CD4-positive, CD25-positive, alpha-beta regulatory T cell (primary cell): ENCODE results near the gene SUSD4. TPM values are rescaled to one million over a fixed set of nuclear protein-coding genes. Genes with fewer than 3 reads are reported as not detected.
A peak's percentile ranks its signal among the peaks of the same experiment; 100 is the strongest.

ENCODE experiments used
- ATAC-seq, 2 donors: fragments of 150-1000 bp; cut with Tn5 transposase; one replicate each; pipeline ENCODE4 v1.10.0; 2021; ENCODE audit warnings: low read depth in 2 of 2, moderate number of reproducible peaks in 2 of 2, moderate library complexity in 1 of 2
- DNase-seq, 3 donors: peaks; one replicate each; pipeline versions ENCODE4 v3.0.0 to v3.0.0-alpha.2; 2012 to 2022; ENCODE audit warnings: mixed read lengths in 1 of 3
- H3K27ac ChIP-seq: one replicate; pipeline ENCODE4 v1.7.0; 2013; ENCODE audit warnings: mild to moderate bottlenecking, low read length; ENCODE audit not compliant: insufficient read depth, poor library complexity, severe bottlenecking
- H3K27me3 ChIP-seq: one replicate; pipeline ENCODE4 v1.7.0; 2013; ENCODE audit warnings: low read length; ENCODE audit not compliant: control insufficient read depth, insufficient read depth
- H3K36me3 ChIP-seq: one replicate; pipeline ENCODE4 v1.7.0; 2013; ENCODE audit warnings: mild to moderate bottlenecking, low read length, moderate library complexity; ENCODE audit not compliant: control insufficient read depth, insufficient read depth
- H3K4me1 ChIP-seq: 2 replicates; pipeline ENCODE4 v1.7.0; 2013; ENCODE audit warnings: mild to moderate bottlenecking, low read length; ENCODE audit not compliant: insufficient read depth, control insufficient read depth, poor library complexity, severe bottlenecking
- H3K4me3 ChIP-seq: one replicate; pipeline ENCODE4 v1.7.0; 2013; ENCODE audit warnings: low read depth, mild to moderate bottlenecking, low read length, moderate library complexity
- H3K9me3 ChIP-seq, 2 experiments: 1 replicate in 1 of 2; 2 replicates in 1 of 2; pipeline ENCODE4 v1.7.0; 2013; ENCODE audit warnings: low read length in 2 of 2, mild to moderate bottlenecking in 1 of 2, moderate library complexity in 1 of 2; ENCODE audit not compliant: control insufficient read depth in 2 of 2
- H3K27ac Mint-ChIP-seq, 3 donors: one replicate each; pipeline ENCODE4 v1.8.0; 2020 to 2022; ENCODE audit warnings: mild to moderate bottlenecking in 3 of 3, mixed read lengths in 3 of 3, moderate library complexity in 2 of 3
- H3K27me3 Mint-ChIP-seq: one replicate; pipeline ENCODE4 v1.8.0; 2022; ENCODE audit warnings: mild to moderate bottlenecking, mixed read lengths
- H3K36me3 Mint-ChIP-seq: one replicate; pipeline ENCODE4 v1.8.0; 2020; ENCODE audit warnings: mixed read lengths
- H3K4me1 Mint-ChIP-seq, 4 donors: one replicate each; pipeline ENCODE4 v1.8.0; 2020 to 2022; ENCODE audit warnings: mixed read lengths in 4 of 4, mild to moderate bottlenecking in 1 of 4
- H3K4me3 Mint-ChIP-seq, 4 donors: one replicate each; pipeline ENCODE4 v1.8.0; 2020 to 2022; ENCODE audit warnings: mild to moderate bottlenecking in 4 of 4, mixed read lengths in 4 of 4, moderate library complexity in 3 of 4
- H3K9me3 Mint-ChIP-seq, 7 donors: one replicate each; pipeline ENCODE4 v1.8.0; 2020 to 2022; ENCODE audit warnings: mixed read lengths in 7 of 7, mild to moderate bottlenecking in 3 of 7, moderate library complexity in 2 of 7
- polyA plus RNA-seq, 4 donors: library from polyadenylated mRNA; unstranded; fragments of 300-500 nt; fragmentation: Illumina TruSeq; gene quantifications; one replicate each; pipeline ENCODE4 v1.2.3, GENCODE V29; 2021
- total RNA-seq: library from RNA; stranded (reverse); gene quantifications from one replicate; pipeline ENCODE4 v1.2.3, GENCODE V29; 2022

The SUSD4 gene
- total RNA-seq (2.8 TPM), polyA plus RNA-seq (1 to 10 TPM; 2.4 to 6.5 (median 5.3) TPM)

GRCh38 chr1:223363856-223364684 is at the start of gene SUSD4:
TSS of gene SUSD4 (minus strand) at chr1:223364176. CDS start at chr1:223363425, 751 bp downstream.
- peaks cover 38% of the 10 kb centered on the region for H3K27me3 Mint-ChIP-seq
- Histone ChIP-seq H3K27me3 (peaks cover 9% of the 10 kb centered on the region), H3K27ac (peak within 1 kb of the TSS; percentile 23), H3K9me3 (no peaks in the 10 kb centered on the region), H3K36me3 (no peaks in the 10 kb centered on the region), H3K4me3 (peak within 1 kb of the TSS; percentile 37), H3K4me1 (peaks cover 16% of the 10 kb centered on the region)
- no peaks in the 10 kb centered on the region for H3K36me3 Mint-ChIP-seq
- H3K9me3 Mint-ChIP-seq: peaks cover 0 to 2% (median 0%) of the 10 kb centered on the region in 7 donors
- peak within 1 kb of the TSS in 2 of 3 donors; percentile 35 to 78 for H3K27ac Mint-ChIP-seq
- peak; percentile 82 to 87 for ATAC-seq
- peaks cover 0 to 24% (median 11%) of the 10 kb centered on the region in 4 donors for H3K4me1 Mint-ChIP-seq
- H3K4me3 Mint-ChIP-seq: peak within 1 kb of the TSS; percentile 89 to 93 (median 90)
- DNase-seq: peak; percentile 40 to 76 (median 71)

- Mint-ChIP-seq H3K4me3 (no peak overlapping the region), H3K27ac (no peak overlapping the region), H3K27me3 (peaks cover 26% of the 10 kb centered on the region), H3K9me3 (no peaks in the 10 kb centered on the region), H3K36me3 (no peaks in the 10 kb centered on the region), H3K4me1 (peaks cover 0 to 6% (median 0%) of the 10 kb centered on the region in 4 donors)
- Histone ChIP-seq H3K27ac (no peak overlapping the region), H3K27me3 (peaks cover 1% of the 10 kb centered on the region), H3K36me3 (no peaks in the 10 kb centered on the region), H3K4me3 (no peak overlapping the region), H3K4me1 (no peaks in the 10 kb centered on the region), H3K9me3 (no peaks in the 10 kb centered on the region)
- DNase-seq (no peak), ATAC-seq (no peak)
Measured at GRCh38 chr1:223413216-223413615, 49.2 kb upstream of the SUSD4 start.

GRCh38 chr1:223411710-223412109 is 47.7 kb upstream of the SUSD4 start:
- H3K4me1 ChIP-seq: no peaks in the 10 kb centered on the region
- no peak overlapping the region for H3K27ac Mint-ChIP-seq
- no peak for DNase-seq
- H3K4me3 ChIP-seq: no peak overlapping the region
- no peak overlapping the region for H3K4me3 Mint-ChIP-seq
- peaks cover 0 to 6% (median 0%) of the 10 kb centered on the region in 4 donors for H3K4me1 Mint-ChIP-seq
- no peaks in the 10 kb centered on the region for H3K9me3 Mint-ChIP-seq
- no peak for ATAC-seq
- H3K36me3 ChIP-seq: no peaks in the 10 kb centered on the region
- no peaks in the 10 kb centered on the region for H3K36me3 Mint-ChIP-seq
- H3K27me3 ChIP-seq: peaks cover 1% of the 10 kb centered on the region
- H3K27me3 Mint-ChIP-seq: peaks cover 37% of the 10 kb centered on the region
- no peaks in the 10 kb centered on the region for H3K9me3 ChIP-seq
- H3K27ac ChIP-seq: no peak overlapping the region

GRCh38 chr1:223411309-223411708 is 47.3 kb upstream of the SUSD4 start:
- Histone ChIP-seq H3K4me1 (no peaks in the 10 kb centered on the region), H3K36me3 (no peaks in the 10 kb centered on the region), H3K27me3 (peaks cover 1% of the 10 kb centered on the region), H3K27ac (no peak overlapping the region), H3K9me3 (no peaks in the 10 kb centered on the region), H3K4me3 (no peak overlapping the region)
- H3K27ac Mint-ChIP-seq: no peak overlapping the region
- peaks cover 0 to 6% (median 0%) of the 10 kb centered on the region in 4 donors for H3K4me1 Mint-ChIP-seq
- H3K9me3 Mint-ChIP-seq: no peaks in the 10 kb centered on the region
- H3K36me3 Mint-ChIP-seq: no peaks in the 10 kb centered on the region
- peaks cover 40% of the 10 kb centered on the region for H3K27me3 Mint-ChIP-seq
- ATAC-seq: no peak
- H3K4me3 Mint-ChIP-seq: no peak overlapping the region
- DNase-seq: no peak

GRCh38 chr1:223410036-223410435 is 46.1 kb upstream of the SUSD4 start:
- H3K4me1 ChIP-seq: no peaks in the 10 kb centered on the region
- H3K4me3 ChIP-seq: no peak overlapping the region
- H3K4me3 Mint-ChIP-seq: no peak overlapping the region
- no peaks in the 10 kb centered on the region for H3K9me3 ChIP-seq
- peaks cover 40% of the 10 kb centered on the region for H3K27me3 Mint-ChIP-seq
- ATAC-seq: no peak
- peaks cover 1% of the 10 kb centered on the region for H3K27me3 ChIP-seq
- no peaks in the 10 kb centered on the region for H3K9me3 Mint-ChIP-seq
- H3K27ac ChIP-seq: no peak overlapping the region
- no peak for DNase-seq
- peaks cover 0 to 7% (median 4%) of the 10 kb centered on the region in 4 donors for H3K4me1 Mint-ChIP-seq
- H3K27ac Mint-ChIP-seq: no peak overlapping the region
- H3K36me3 Mint-ChIP-seq: no peaks in the 10 kb centered on the region
- H3K36me3 ChIP-seq: no peaks in the 10 kb centered on the region

- no peaks in the 10 kb centered on the region for H3K36me3 Mint-ChIP-seq
- H3K9me3 Mint-ChIP-seq: peaks cover 0 to 8% (median 1%) of the 10 kb centered on the region in 7 donors
- DNase-seq: peak in 1 of 3 donors; percentile 49
- Histone ChIP-seq H3K27ac (no peak overlapping the region), H3K9me3 (no peaks in the 10 kb centered on the region), H3K4me1 (no peaks in the 10 kb centered on the region), H3K4me3 (no peak overlapping the region), H3K27me3 (peaks cover 4% of the 10 kb centered on the region), H3K36me3 (no peaks in the 10 kb centered on the region)
- H3K4me3 Mint-ChIP-seq: no peak overlapping the region
- ATAC-seq: no peak
- H3K4me1 Mint-ChIP-seq: peaks cover 0 to 7% (median 2%) of the 10 kb centered on the region in 4 donors
- H3K27ac Mint-ChIP-seq: no peak overlapping the region
- peaks cover 19% of the 10 kb centered on the region for H3K27me3 Mint-ChIP-seq
Measured at GRCh38 chr1:223405507-223405906, 41.5 kb upstream of the SUSD4 start.

GRCh38 chr1:223403184-223403815 is 39.3 kb upstream of the SUSD4 start:
- Mint-ChIP-seq H3K4me1 (peaks cover 0 to 7% (median 2%) of the 10 kb centered on the region in 4 donors), H3K4me3 (no peak overlapping the region), H3K36me3 (no peaks in the 10 kb centered on the region), H3K27ac (no peak overlapping the region), H3K9me3 (peaks cover 0 to 8% (median 1%) of the 10 kb centered on the region in 7 donors), H3K27me3 (peaks cover 19% of the 10 kb centered on the region)
- ATAC-seq (no peak), DNase-seq (no peak)
- H3K4me1 ChIP-seq: no peaks in the 10 kb centered on the region
- no peak overlapping the region for H3K27ac ChIP-seq
- no peaks in the 10 kb centered on the region for H3K36me3 ChIP-seq
- no peaks in the 10 kb centered on the region for H3K9me3 ChIP-seq
- no peak overlapping the region for H3K4me3 ChIP-seq
- H3K27me3 ChIP-seq: peaks cover 2% of the 10 kb centered on the region
